HCT116 (cell line): Measurements from ENCODE around the gene NR1I3. TPM values are rescaled to one million over a fixed set of nuclear protein-coding genes. Genes with fewer than 3 reads are reported as not detected.

Source experiments
- ATAC-seq: fragments of 200-7000 bp; cut with Tn5 transposase; 2 replicates; pipeline ENCODE4 v1.9.1; 2020; ENCODE audit warnings: mild to moderate bottlenecking, moderate library complexity
- BruUV-seq: library from RNA; stranded (reverse); fragments of 400-500 nt; replicated peaks from 2 replicates; lab custom pipeline; 2021; lab: Mats Ljungman, UMichigan
- CTCF ChIA-PET: fragments of 300-600 bp; sonication (Branson Sonifier 250); formaldehyde crosslinking; loops from one replicate; lab custom pipeline; 2021; ENCODE audit warnings: antibody characterized with exemption; lab: Charles Lee
- POLR2A ChIA-PET: fragments of 300-600, 350-600 bp; sonication (Branson Sonifier 250); formaldehyde crosslinking; loops from one replicate; lab custom pipeline; 2021; ENCODE audit warnings: antibody characterized with exemption; lab: Charles Lee
- RAD21 ChIA-PET, 2 experiments: fragments of 300-600 bp; sonication (Branson Sonifier 250); formaldehyde crosslinking; loops; one replicate each; lab custom pipeline; 2023; ENCODE audit warnings: low total read pairs in 2 of 2; ENCODE audit not compliant: uncharacterized antibody in 2 of 2, unreplicated experiment in 2 of 2, low non-redundant PET in 1 of 2; lab: Charles Lee
- DNase-seq: peaks from one replicate; pipeline ENCODE4 v3.0.0-alpha.2; 2010; ENCODE audit warnings: low read depth, low spot score
- H2AFZ ChIP-seq: fragments of 200-600 bp; shearing (Covaris generic), sonication (generic); 2 replicates; pipeline ENCODE4 v1.6.1; 2017; ENCODE audit warnings: low read depth, mixed run types, mixed read lengths, antibody characterized with exemption, low read length; ENCODE audit not compliant: poor library complexity, severe bottlenecking
- H3K27ac ChIP-seq: 2 replicates; pipeline ENCODE4 v1.5.1; 2012; ENCODE audit warnings: low read depth, low read length
- H3K27me3 ChIP-seq: fragments of 200-600 bp; sonication (generic); 2 replicates; pipeline ENCODE4 v1.6.1; 2016; ENCODE audit warnings: mixed run types, low read length, mixed read lengths; ENCODE audit not compliant: insufficient read depth
- H3K36me3 ChIP-seq, 2 experiments: fragments of 200-500 bp in 1 of 2; fragments of 200-600 bp in 1 of 2; sonication (Bioruptor generic) in 1 of 2; sonication (generic) in 1 of 2; 2 replicates each; pipeline versions ENCODE4 v1.5.1 to v1.6.1; 2014 to 2016; ENCODE audit warnings: low read length in 2 of 2, inconsistent platforms in 1 of 2, mixed read lengths in 1 of 2, mixed run types in 1 of 2; ENCODE audit not compliant: insufficient read depth in 2 of 2, control insufficient read depth in 1 of 2
- H3K4me1 ChIP-seq, 2 experiments: fragments of 200-600 bp in 1 of 2; sonication (generic) in 1 of 2; 2 replicates each; pipeline versions ENCODE4 v1.5.1 to v1.6.1; 2012 to 2017; ENCODE audit warnings: low read length in 2 of 2, inconsistent platforms in 1 of 2, mild to moderate bottlenecking in 1 of 2, mixed read lengths in 1 of 2, mixed run types in 1 of 2, moderate library complexity in 1 of 2; ENCODE audit not compliant: insufficient read depth in 2 of 2, control insufficient read depth in 1 of 2
- H3K4me2 ChIP-seq: fragments of 200-600 bp; sonication (generic); 2 replicates; pipeline ENCODE4 v1.6.1; 2017; ENCODE audit warnings: mixed run types, low read length, mixed read lengths
- H3K4me3 ChIP-seq, 2 experiments: fragments of 200-600 bp in 1 of 2; sonication (generic) in 1 of 2; replicated peaks in 1 of 2; 2 replicates each; pipeline ENCODE4 v1.5.1; 2011 to 2016; ENCODE audit warnings: low read length in 2 of 2, control low read depth in 1 of 2, low read depth in 1 of 2, mild to moderate bottlenecking in 1 of 2, mixed read lengths in 1 of 2, mixed run types in 1 of 2
- H3K79me2 ChIP-seq: fragments of 200-600 bp; sonication (generic); 2 replicates; pipeline ENCODE4 v1.6.1; 2017; ENCODE audit warnings: mild to moderate bottlenecking, mixed run types, low read length, moderate library complexity, mixed read lengths; ENCODE audit not compliant: insufficient read depth
- H3K9ac ChIP-seq: fragments of 200-600 bp; sonication (generic); 2 replicates; pipeline ENCODE4 v1.6.1; 2016; ENCODE audit warnings: low read length, mixed read lengths
- H3K9me2 ChIP-seq: fragments of 200-600 bp; sonication (generic), shearing (Covaris generic); 2 replicates; pipeline ENCODE4 v1.6.1; 2017; ENCODE audit warnings: mixed run types, mild to moderate bottlenecking, moderate library complexity; ENCODE audit not compliant: insufficient read depth
- H3K9me3 ChIP-seq, 2 experiments: fragments of 200-500 bp in 1 of 2; fragments of 200-600 bp in 1 of 2; sonication (Bioruptor generic) in 1 of 2; sonication (generic) in 1 of 2; 2 replicates each; pipeline ENCODE4 v1.6.1; 2014 to 2017; ENCODE audit warnings: low read length in 2 of 2, mixed read lengths in 2 of 2, inconsistent platforms in 1 of 2, low read depth in 1 of 2, mild to moderate bottlenecking in 1 of 2, mixed run types in 1 of 2, moderate library complexity in 1 of 2; ENCODE audit not compliant: control insufficient read depth in 1 of 2, insufficient read depth in 1 of 2
- H4K20me1 ChIP-seq: fragments of 200-600 bp; sonication (generic), shearing (Covaris generic); 2 replicates; pipeline ENCODE4 v1.6.1; 2017; ENCODE audit warnings: mixed run types, mild to moderate bottlenecking, moderate library complexity; ENCODE audit not compliant: insufficient read depth
- CEBPB ChIP-seq: IDR thresholded peaks from 2 replicates; pipeline ENCODE4 v1.6.1; 2012; ENCODE audit warnings: low read depth
- ELF1 ChIP-seq: IDR thresholded peaks from 2 replicates; pipeline ENCODE4 v1.6.1; 2012; ENCODE audit warnings: low read depth, borderline replicate concordance
- EZH2 ChIP-seq: fragments of 200-600 bp; sonication (generic); IDR thresholded peaks from 2 replicates; pipeline ENCODE4 v1.6.1; 2017; ENCODE audit warnings: antibody characterized with exemption, mixed run types
- EZH2phosphoT487 ChIP-seq: fragments of 200-600 bp; IDR thresholded peaks from 2 replicates; pipeline ENCODE4 v1.6.1; 2018; ENCODE audit warnings: antibody characterized with exemption, borderline replicate concordance
- JUND ChIP-seq: IDR thresholded peaks from 2 replicates; pipeline ENCODE4 v1.6.1; 2012
- POLR2A ChIP-seq: IDR thresholded peaks from 2 replicates; pipeline ENCODE4 v1.7.0; 2011; ENCODE audit warnings: borderline replicate concordance; ENCODE audit not compliant: insufficient read depth, insufficient read length; ENCODE audit errors: extremely low read depth
- POLR2AphosphoS5 ChIP-seq: IDR thresholded peaks from 2 replicates; pipeline ENCODE4 v1.6.1; 2011; ENCODE audit warnings: mild to moderate bottlenecking, low read depth, low read length, moderate library complexity
- RAD21 ChIP-seq: IDR thresholded peaks from 2 replicates; pipeline ENCODE4 v1.6.1; 2012; ENCODE audit warnings: low read depth, mild to moderate bottlenecking
- SIN3A ChIP-seq: IDR thresholded peaks from 2 replicates; pipeline ENCODE4 v1.6.1; 2012; ENCODE audit warnings: low read depth
- SP1 ChIP-seq: IDR thresholded peaks from 2 replicates; pipeline ENCODE4 v1.6.1; 2012; ENCODE audit warnings: low read depth
- SRF ChIP-seq: IDR thresholded peaks from 2 replicates; pipeline ENCODE4 v1.6.1; 2012; ENCODE audit warnings: low read depth
- TCF7L2 ChIP-seq: IDR thresholded peaks from 2 replicates; pipeline ENCODE4 v1.7.0; 2011; ENCODE audit warnings: borderline replicate concordance, inconsistent platforms; ENCODE audit not compliant: insufficient read depth, insufficient read length; ENCODE audit errors: extremely low read depth
- YY1 ChIP-seq: IDR thresholded peaks from 2 replicates; pipeline ENCODE4 v1.6.1; 2011; ENCODE audit warnings: low read length, low read depth, moderate library complexity, mild to moderate bottlenecking; ENCODE audit not compliant: insufficient replicate concordance; ENCODE audit errors: extremely low read depth
- ZFX ChIP-seq: fragments of 450-650 bp; IDR thresholded peaks from 2 replicates; pipeline ENCODE4 v1.6.1; 2017
- intact Hi-C: fragments of 100-400 bp; cut with micrococcal nuclease; formaldehyde crosslinking; loops from 2 replicates; pipeline ENCODE4 v1.10.0; 2022
- total RNA-seq: library from RNA; stranded (reverse); gene quantifications from one replicate; pipeline ENCODE4 v1.2.1, GENCODE V29; 2021; ENCODE audit not compliant: unreplicated experiment
- TF ChIP-seq, protein P1 (sequence below), 3 experiments: fragments of 200-600 bp in 1 of 3; sonication (generic) in 1 of 3; IDR thresholded peaks in 2 of 3; conservative IDR thresholded peaks in 1 of 3; 2 replicates each; pipeline ENCODE4 v1.5.1; 2012 to 2017; ENCODE audit warnings: low read depth in 2 of 3, low read length in 2 of 3, antibody characterized with exemption in 1 of 3, borderline replicate concordance in 1 of 3, control low read depth in 1 of 3, mild to moderate bottlenecking in 1 of 3, mixed read lengths in 1 of 3, mixed run types in 1 of 3, moderate library complexity in 1 of 3; ENCODE audit not compliant: insufficient read depth in 1 of 3
- TF ChIP-seq, protein P2 (sequence below): IDR thresholded peaks from 2 replicates; pipeline ENCODE4 v1.6.1; 2011; ENCODE audit warnings: mild to moderate bottlenecking, low read length, moderate library complexity; ENCODE audit not compliant: insufficient replicate concordance; ENCODE audit errors: extremely low read depth
- TF ChIP-seq, protein P3 (sequence below): IDR thresholded peaks from 2 replicates; pipeline ENCODE4 v1.6.1; 2012
- TF ChIP-seq, protein P4 (sequence below): IDR thresholded peaks from 2 replicates; pipeline ENCODE4 v1.6.1; 2012

The NR1I3 gene
- total RNA-seq, 1 experiment from 2014 or later: not detected

DNA sequence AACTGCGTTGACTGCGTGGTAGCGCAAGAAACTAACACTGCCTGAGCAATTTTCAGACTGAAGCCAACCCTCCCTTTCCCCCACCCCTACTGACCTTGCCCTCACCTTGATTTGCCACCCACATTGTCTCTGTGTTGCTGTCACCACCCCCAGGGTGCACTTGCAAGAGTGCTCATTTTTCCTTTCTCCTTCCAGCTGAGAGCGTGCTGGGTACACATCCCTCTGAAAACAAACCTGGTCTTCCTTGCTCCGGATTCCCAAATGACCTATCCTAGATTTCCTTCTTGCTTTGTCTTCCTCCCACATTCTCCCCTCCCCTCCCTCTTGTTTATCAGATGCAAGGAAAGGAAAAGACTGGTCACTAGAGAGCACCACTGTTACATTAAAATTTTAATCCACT, 47.5 kb upstream of the NR1I3 start:
- Histone ChIP-seq H2AFZ (no peak overlapping the region), H3K9me2 (no peaks in the 10 kb centered on the region), H3K4me1 (no peaks in the 10 kb centered on the region), H3K79me2 (no peaks in the 10 kb centered on the region), H3K4me2 (no peak overlapping the region), H3K9ac (no peak overlapping the region), H3K36me3 (no peaks in the 10 kb centered on the region), H3K4me3 (no peak overlapping the region), H3K27ac (no peak overlapping the region), H3K9me3 (no peaks in the 10 kb centered on the region), H3K27me3 (peaks cover 20% of the 10 kb centered on the region; the same call in 1 of the 2 replicates), H4K20me1 (no peaks in the 10 kb centered on the region)
- ChIA-PET CTCF (no interaction called here), RAD21 (no interaction called here), POLR2A (no interaction called here)
- no peak for ATAC-seq
- no TSS peak for BruUV-seq
- no peak for DNase-seq
- intact Hi-C loops: no loop called here
- TF ChIP-seq TCF7L2 (no peak), ZFX (no peak), SRF (no peak), EZH2phosphoT487 (no peak), EZH2 (no peak), JUND (no peak), SP1 (no peak), SIN3A (no peak), RAD21 (no peak), ELF1 (no peak), POLR2A (no peak), CEBPB (no peak), YY1 (no peak), POLR2AphosphoS5 (no peak)
- TF ChIP-seq, protein P1, sequence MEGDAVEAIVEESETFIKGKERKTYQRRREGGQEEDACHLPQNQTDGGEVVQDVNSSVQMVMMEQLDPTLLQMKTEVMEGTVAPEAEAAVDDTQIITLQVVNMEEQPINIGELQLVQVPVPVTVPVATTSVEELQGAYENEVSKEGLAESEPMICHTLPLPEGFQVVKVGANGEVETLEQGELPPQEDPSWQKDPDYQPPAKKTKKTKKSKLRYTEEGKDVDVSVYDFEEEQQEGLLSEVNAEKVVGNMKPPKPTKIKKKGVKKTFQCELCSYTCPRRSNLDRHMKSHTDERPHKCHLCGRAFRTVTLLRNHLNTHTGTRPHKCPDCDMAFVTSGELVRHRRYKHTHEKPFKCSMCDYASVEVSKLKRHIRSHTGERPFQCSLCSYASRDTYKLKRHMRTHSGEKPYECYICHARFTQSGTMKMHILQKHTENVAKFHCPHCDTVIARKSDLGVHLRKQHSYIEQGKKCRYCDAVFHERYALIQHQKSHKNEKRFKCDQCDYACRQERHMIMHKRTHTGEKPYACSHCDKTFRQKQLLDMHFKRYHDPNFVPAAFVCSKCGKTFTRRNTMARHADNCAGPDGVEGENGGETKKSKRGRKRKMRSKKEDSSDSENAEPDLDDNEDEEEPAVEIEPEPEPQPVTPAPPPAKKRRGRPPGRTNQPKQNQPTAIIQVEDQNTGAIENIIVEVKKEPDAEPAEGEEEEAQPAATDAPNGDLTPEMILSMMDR (IDR thresholded peaks at IDR 0.05 in 2 of 3, conservative IDR thresholded peaks at IDR 0.05 in 1 of 3; ENCODE audit: borderline replicate concordance in 1 of 3, insufficient read depth in 1 of 3, low read depth in 2 of 3, low read length in 2 of 3): no peak
- TF ChIP-seq, protein P2, sequence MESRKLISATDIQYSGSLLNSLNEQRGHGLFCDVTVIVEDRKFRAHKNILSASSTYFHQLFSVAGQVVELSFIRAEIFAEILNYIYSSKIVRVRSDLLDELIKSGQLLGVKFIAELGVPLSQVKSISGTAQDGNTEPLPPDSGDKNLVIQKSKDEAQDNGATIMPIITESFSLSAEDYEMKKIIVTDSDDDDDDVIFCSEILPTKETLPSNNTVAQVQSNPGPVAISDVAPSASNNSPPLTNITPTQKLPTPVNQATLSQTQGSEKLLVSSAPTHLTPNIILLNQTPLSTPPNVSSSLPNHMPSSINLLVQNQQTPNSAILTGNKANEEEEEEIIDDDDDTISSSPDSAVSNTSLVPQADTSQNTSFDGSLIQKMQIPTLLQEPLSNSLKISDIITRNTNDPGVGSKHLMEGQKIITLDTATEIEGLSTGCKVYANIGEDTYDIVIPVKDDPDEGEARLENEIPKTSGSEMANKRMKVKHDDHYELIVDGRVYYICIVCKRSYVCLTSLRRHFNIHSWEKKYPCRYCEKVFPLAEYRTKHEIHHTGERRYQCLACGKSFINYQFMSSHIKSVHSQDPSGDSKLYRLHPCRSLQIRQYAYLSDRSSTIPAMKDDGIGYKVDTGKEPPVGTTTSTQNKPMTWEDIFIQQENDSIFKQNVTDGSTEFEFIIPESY: no peak
- TF ChIP-seq, protein P3, sequence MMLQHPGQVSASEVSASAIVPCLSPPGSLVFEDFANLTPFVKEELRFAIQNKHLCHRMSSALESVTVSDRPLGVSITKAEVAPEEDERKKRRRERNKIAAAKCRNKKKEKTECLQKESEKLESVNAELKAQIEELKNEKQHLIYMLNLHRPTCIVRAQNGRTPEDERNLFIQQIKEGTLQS: no peak
- TF ChIP-seq, protein P4, sequence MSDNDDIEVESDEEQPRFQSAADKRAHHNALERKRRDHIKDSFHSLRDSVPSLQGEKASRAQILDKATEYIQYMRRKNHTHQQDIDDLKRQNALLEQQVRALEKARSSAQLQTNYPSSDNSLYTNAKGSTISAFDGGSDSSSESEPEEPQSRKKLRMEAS: no peak
